ENCODE results near the gene ZFP69B.

Gene ZFP69B

GRCh38 chr1:40449684-40450494 is at the start of gene ZFP69B:
ZFP69B (plus strand) TSS chr1:40450476; CDS start chr1:40450962, 486 bp downstream.
- DNase-seq (ENCODE audit: low spot score) = peak; percentile 96

GRCh38 chr1:40401473-40402201 is 48.6 kb upstream of the ZFP69B start:
- no peak for DNase-seq (ENCODE audit: low spot score)

GRCh38 chr1:40404670-40405462 is 45.4 kb upstream of the ZFP69B start:
- DNase-seq (ENCODE audit: low spot score) = no peak

- DNase-seq (ENCODE audit: low spot score) = no peak
Observed at GRCh38 chr1:40405812-40406211, 44.5 kb upstream of the ZFP69B start.

- DNase-seq (ENCODE audit: low spot score) = no peak
Observed at GRCh38 chr1:40407453-40407852, 42.8 kb upstream of the ZFP69B start.

GRCh38 chr1:40409467-40409866 is 40.8 kb upstream of the ZFP69B start:
- DNase-seq (ENCODE audit: low spot score) = no peak

- DNase-seq (ENCODE audit: low spot score) = no peak
Observed at GRCh38 chr1:40411294-40411693, 39.0 kb upstream of the ZFP69B start.

GRCh38 chr1:40411843-40412242 is 38.4 kb upstream of the ZFP69B start:
- no peak for DNase-seq (ENCODE audit: low spot score)

GRCh38 chr1:40413527-40414252 is 36.6 kb upstream of the ZFP69B start:
- no peak for DNase-seq (ENCODE audit: low spot score)

- no peak for DNase-seq (ENCODE audit: low spot score)
Observed at GRCh38 chr1:40414331-40414730, 35.9 kb upstream of the ZFP69B start.

- DNase-seq (ENCODE audit: low spot score) = no peak
Observed at GRCh38 chr1:40416709-40417108, 33.6 kb upstream of the ZFP69B start.

GRCh38 chr1:40421431-40422384 is 28.6 kb upstream of the ZFP69B start:
- no peak for DNase-seq (ENCODE audit: low spot score)

- no peak for DNase-seq (ENCODE audit: low spot score)
Observed at GRCh38 chr1:40422630-40423263, 27.5 kb upstream of the ZFP69B start.

GRCh38 chr1:40423264-40423642 is 27.0 kb upstream of the ZFP69B start:
- no peak for DNase-seq (ENCODE audit: low spot score)

- DNase-seq (ENCODE audit: low spot score) = no peak
Observed at GRCh38 chr1:40423951-40424618, 26.2 kb upstream of the ZFP69B start.

- no peak for DNase-seq (ENCODE audit: low spot score)
Observed at GRCh38 chr1:40425198-40425597, 25.1 kb upstream of the ZFP69B start.

- no peak for DNase-seq (ENCODE audit: low spot score)
Observed at GRCh38 chr1:40431385-40431784, 18.9 kb upstream of the ZFP69B start.

GRCh38 chr1:40432644-40433390 is 17.5 kb upstream of the ZFP69B start:
- no peak for DNase-seq (ENCODE audit: low spot score)

- DNase-seq (ENCODE audit: low spot score) = no peak
Observed at GRCh38 chr1:40435471-40435870, 14.8 kb upstream of the ZFP69B start.
